Right hindlimb (tissue), 1 donor: ENCODE data around the gene USP2.

Experiments used
- DNase-seq: peaks from one replicate; pipeline ENCODE4 v3.0.0-alpha.2; 2018

The USP2 gene

GRCh38 chr11:119320240-119320775, 61.2 kb downstream of the USP2 start:
- DNase-seq, result peak; percentile 75

- no peak for DNase-seq
These were observed 61.7 kb downstream of the USP2 start for GRCh38 chr11:119319700-119320239.

GRCh38 chr11:119319136-119319699, 62.3 kb downstream of the USP2 start:
- no peak for DNase-seq

DNA sequence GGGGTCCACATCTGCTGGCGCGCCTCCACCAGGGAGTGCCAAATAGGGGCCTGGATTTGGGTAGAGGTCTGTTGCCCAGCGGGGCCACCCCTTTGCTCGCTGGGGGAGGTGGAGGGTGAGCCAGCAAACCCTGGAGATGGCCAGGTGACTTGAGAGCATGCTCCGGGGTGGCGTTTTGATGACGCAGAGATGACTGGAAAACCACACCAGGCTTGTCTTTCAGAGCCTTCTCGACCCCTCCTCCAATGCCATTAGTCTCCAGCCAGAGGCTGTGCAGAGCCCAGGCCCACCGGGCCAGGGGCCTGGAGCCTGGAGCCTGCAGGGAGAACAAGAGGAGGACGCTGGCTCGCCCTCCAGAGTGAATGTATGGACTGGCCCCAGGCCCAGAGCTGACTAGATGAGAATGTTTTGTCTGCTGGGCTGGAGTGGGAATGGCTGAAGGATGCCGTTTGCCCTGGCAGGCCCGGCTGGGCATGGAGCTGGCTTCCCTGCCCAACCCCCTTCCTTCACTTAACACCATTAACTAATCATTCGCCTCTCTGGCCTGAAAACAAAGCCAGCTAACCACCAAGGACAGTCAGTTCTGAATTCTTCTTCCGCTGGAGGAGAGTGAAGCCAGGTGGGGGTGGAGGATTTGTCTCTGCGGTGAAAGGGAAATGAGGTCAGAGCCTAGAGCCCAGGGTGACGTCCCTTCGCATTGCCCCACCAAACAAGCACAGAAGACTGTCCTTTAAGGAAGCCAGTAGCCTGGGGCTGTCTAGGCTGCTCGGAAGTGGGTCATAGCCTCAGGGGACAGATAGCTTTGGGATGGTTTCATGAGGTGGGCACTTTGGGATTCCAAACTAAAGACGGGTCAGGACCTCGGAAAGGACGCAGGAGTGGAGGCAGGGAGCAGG, 63.0 kb downstream of the USP2 start:
- DNase-seq, result peak; percentile 76

- DNase-seq, result no peak
These were observed 63.8 kb downstream of the USP2 start for GRCh38 chr11:119317592-119318239.

DNA sequence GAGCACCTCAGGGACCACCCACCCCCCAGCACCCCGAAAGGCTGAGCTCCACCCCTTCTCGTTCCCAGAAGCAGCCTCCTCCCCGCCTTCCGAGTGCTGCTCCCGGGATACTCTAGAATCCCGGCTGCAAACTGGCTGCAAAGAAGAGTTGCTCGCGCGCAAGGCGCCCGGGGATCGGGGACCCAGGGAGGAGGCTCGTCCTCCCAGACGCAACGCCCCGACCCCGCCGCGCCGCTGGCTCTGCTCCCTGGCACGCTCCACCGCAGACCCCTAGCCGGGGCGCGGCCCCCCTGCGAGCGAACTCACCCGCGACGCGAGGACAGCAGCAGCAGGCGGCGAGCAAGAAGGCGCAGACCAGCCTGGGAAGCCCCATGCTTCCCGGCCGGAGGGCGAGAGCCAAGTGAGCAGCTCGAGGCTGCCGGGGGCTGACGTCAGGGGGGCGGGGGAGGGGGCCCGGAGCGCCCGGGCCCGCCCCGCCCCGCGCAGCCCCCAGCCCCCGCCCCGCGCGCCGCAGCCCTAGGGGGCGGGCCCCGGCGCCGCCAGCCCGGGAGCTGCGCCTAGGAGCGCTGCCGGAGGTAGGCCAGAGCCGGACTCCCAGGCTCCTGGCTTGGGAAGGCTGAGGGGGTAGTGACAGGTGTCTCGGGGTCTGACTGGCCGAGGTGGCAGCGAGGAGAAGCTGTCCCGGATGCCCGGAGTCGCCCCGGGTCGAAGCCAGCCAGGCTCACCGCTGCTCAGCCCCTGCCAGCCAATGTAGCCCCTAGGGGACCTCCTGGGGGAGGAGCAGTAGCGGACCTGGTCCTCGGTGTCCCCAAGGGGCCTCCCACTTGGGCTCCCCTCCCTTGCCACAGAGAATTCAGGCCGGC, 64.5 kb downstream of the USP2 start, which contains the start of gene MCAM:
MCAM (minus strand) TSS at position 402 of the 863 bp plus-strand sequence; CDS start at position 373, 29 bp downstream.
- peak; percentile 81 for DNase-seq

GRCh38 chr11:119316016-119316728, 65.3 kb downstream of the USP2 start:
- DNase-seq, result peak; percentile 75

GRCh38 chr11:119315131-119316015, 66.1 kb downstream of the USP2 start:
- DNase-seq, result peak; percentile 83

DNA sequence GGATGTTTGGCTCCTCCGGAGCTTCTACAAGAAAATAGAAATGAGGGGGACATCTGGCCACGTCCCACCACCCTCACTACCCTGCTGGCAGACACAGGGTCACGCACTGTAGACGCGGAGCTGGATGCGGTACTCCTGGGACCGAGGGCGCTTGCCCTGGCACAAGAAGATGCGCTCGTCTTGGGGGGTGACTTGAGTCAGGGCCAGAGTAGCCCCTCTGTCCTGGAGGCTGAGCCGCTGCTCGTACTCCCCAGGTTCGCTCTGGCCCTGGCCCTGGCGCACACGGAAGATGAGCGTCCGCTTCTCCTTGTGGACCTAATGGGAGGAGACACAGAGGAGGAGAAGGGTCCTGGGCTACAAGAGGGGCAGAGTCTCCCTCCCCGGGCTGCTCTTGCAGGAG, 66.8 kb downstream of the USP2 start:
- DNase-seq, result no peak

DNA sequence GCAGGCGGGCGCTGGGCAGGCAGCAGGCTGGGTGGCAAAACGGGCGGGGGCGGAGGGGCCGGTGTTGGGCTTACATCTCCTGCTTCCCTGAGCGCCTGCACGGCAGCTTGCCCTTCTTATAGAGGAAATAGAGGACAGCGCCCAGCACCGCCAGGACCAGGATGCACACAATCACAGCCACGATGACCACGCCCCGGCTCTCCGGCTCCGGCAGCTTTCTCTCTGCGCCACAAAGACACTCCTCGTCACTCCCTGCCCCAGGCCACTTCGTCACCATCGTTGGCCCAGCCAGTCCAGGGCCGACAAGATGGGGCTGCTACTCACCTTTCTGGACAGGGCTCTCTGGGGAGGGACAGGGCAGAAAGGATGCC, 70.8 kb downstream of the USP2 start:
- DNase-seq, result no peak

- DNase-seq, result no peak
These were observed 71.4 kb downstream of the USP2 start for GRCh38 chr11:119309953-119310681.

GRCh38 chr11:119309411-119309810, 72.1 kb downstream of the USP2 start:
- no peak for DNase-seq

GRCh38 chr11:119307974-119308373, 73.5 kb downstream of the USP2 start:
- DNase-seq, result no peak

DNA sequence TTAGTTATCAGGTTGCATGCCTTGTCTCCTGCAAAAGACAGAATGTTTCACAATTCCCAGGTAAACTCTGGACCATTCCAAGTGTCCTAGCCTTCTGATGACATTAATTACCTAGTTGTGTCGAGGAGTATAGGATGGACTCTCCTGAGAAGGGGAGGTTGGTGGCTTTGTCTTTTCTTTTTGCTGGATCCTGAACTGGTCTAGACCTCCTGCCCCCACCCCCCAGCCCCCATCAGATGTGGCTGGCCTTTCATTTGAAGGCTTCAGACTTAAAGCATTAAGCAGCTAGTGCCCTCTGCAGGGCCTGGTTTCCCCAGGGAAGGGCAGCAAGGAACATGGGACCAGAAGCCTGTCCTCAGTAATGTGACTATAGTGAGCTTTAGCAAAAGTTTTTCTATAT, 74.3 kb downstream of the USP2 start:
- DNase-seq, result no peak

GRCh38 chr11:119306373-119306890, 75.1 kb downstream of the USP2 start:
- no peak for DNase-seq

- DNase-seq, result no peak
These were observed 75.7 kb downstream of the USP2 start for GRCh38 chr11:119305556-119306372.
